ENCODE data around the gene DNAJC9.

Gene DNAJC9

GRCh38 chr10:73239908-73240307 is 7.1 kb downstream of the DNAJC9 start:
- DNase-seq (ENCODE audit: low spot score): no peak

GRCh38 chr10:73238990-73239566 is 8.0 kb downstream of the DNAJC9 start:
- DNase-seq (ENCODE audit: low spot score): no peak

GRCh38 chr10:73234695-73235094 is 12.4 kb downstream of the DNAJC9 start:
- no peak for DNase-seq (ENCODE audit: low spot score)

GRCh38 chr10:73233883-73234282 is 13.2 kb downstream of the DNAJC9 start:
- no peak for DNase-seq (ENCODE audit: low spot score)

GRCh38 chr10:73232887-73233286 is 14.2 kb downstream of the DNAJC9 start:
- DNase-seq (ENCODE audit: low spot score): peak; percentile 17

- DNase-seq (ENCODE audit: low spot score): no peak
Observed at GRCh38 chr10:73229567-73229966, 17.5 kb downstream of the DNAJC9 start.

- DNase-seq (ENCODE audit: low spot score): no peak
Observed at GRCh38 chr10:73228247-73228646, 18.8 kb downstream of the DNAJC9 start.

- no peak for DNase-seq (ENCODE audit: low spot score)
Observed at GRCh38 chr10:73226663-73227062, 20.4 kb downstream of the DNAJC9 start.

GRCh38 chr10:73225518-73225917 is 21.5 kb downstream of the DNAJC9 start:
- DNase-seq (ENCODE audit: low spot score): no peak

GRCh38 chr10:73220989-73221388 is 26.1 kb downstream of the DNAJC9 start:
- no peak for DNase-seq (ENCODE audit: low spot score)

GRCh38 chr10:73219384-73219783 is 27.7 kb downstream of the DNAJC9 start:
- DNase-seq (ENCODE audit: low spot score): no peak

GRCh38 chr10:73218431-73219191 is 28.4 kb downstream of the DNAJC9 start:
- DNase-seq (ENCODE audit: low spot score): no peak

- no peak for DNase-seq (ENCODE audit: low spot score)
Observed at GRCh38 chr10:73217628-73218027, 29.4 kb downstream of the DNAJC9 start.

GRCh38 chr10:73215749-73216148 is 31.3 kb downstream of the DNAJC9 start:
- DNase-seq (ENCODE audit: low spot score): no peak

GRCh38 chr10:73211106-73211811 is 35.8 kb downstream of the DNAJC9 start:
- DNase-seq (ENCODE audit: low spot score): no peak

- no peak for DNase-seq (ENCODE audit: low spot score)
Observed at GRCh38 chr10:73210395-73211105, 36.5 kb downstream of the DNAJC9 start.

GRCh38 chr10:73209705-73210104 is 37.4 kb downstream of the DNAJC9 start:
- DNase-seq (ENCODE audit: low spot score): no peak

- no peak for DNase-seq (ENCODE audit: low spot score)
Observed at GRCh38 chr10:73207883-73208282, 39.2 kb downstream of the DNAJC9 start.

- no peak for DNase-seq (ENCODE audit: low spot score)
Observed at GRCh38 chr10:73206385-73206784, 40.7 kb downstream of the DNAJC9 start.

- DNase-seq (ENCODE audit: low spot score): no peak
Observed at GRCh38 chr10:73205890-73206289, 41.2 kb downstream of the DNAJC9 start.

- DNase-seq (ENCODE audit: low spot score): no peak
Observed at GRCh38 chr10:73205081-73205480, 42.0 kb downstream of the DNAJC9 start.

Measured in SK-N-DZ (cell line).